Measurements from ENCODE around the gene RCE1.

RCE1 gene

DNA sequence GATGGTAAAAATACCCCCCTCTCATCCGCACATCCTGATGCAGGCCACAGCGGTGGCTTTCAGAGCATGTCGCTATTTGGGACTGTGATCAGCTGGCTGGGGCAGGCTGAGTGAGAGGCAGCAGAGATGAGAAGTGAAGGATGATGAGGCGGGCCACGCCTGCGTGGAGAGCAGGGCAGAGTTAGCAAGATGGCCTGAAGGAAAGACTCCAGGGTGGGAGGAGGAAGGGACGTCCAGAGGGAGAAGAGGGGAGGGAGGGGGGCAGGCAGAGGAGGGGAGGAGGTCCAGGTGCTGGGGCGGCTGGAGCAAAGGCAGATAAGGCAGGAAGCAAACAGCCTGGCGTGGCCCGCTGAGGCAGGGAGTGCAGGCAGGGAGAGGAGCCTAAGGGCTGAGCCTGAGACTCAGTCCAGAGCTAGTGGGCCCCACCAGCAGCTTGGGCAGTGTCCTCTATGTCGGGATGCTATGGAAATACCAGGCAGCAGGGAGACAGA is 42.8 kb downstream of the RCE1 start:
- no peak overlapping the region for H3K4me3 ChIP-seq (replicated peaks; ENCODE audit: insufficient read depth, low read length)
- TF ChIP-seq, protein P1, sequence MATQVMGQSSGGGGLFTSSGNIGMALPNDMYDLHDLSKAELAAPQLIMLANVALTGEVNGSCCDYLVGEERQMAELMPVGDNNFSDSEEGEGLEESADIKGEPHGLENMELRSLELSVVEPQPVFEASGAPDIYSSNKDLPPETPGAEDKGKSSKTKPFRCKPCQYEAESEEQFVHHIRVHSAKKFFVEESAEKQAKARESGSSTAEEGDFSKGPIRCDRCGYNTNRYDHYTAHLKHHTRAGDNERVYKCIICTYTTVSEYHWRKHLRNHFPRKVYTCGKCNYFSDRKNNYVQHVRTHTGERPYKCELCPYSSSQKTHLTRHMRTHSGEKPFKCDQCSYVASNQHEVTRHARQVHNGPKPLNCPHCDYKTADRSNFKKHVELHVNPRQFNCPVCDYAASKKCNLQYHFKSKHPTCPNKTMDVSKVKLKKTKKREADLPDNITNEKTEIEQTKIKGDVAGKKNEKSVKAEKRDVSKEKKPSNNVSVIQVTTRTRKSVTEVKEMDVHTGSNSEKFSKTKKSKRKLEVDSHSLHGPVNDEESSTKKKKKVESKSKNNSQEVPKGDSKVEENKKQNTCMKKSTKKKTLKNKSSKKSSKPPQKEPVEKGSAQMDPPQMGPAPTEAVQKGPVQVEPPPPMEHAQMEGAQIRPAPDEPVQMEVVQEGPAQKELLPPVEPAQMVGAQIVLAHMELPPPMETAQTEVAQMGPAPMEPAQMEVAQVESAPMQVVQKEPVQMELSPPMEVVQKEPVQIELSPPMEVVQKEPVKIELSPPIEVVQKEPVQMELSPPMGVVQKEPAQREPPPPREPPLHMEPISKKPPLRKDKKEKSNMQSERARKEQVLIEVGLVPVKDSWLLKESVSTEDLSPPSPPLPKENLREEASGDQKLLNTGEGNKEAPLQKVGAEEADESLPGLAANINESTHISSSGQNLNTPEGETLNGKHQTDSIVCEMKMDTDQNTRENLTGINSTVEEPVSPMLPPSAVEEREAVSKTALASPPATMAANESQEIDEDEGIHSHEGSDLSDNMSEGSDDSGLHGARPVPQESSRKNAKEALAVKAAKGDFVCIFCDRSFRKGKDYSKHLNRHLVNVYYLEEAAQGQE (IDR thresholded peaks at IDR 0.05; ENCODE audit: insufficient replicate concordance, low read depth), result no peak
- TF ChIP-seq, protein P2, sequence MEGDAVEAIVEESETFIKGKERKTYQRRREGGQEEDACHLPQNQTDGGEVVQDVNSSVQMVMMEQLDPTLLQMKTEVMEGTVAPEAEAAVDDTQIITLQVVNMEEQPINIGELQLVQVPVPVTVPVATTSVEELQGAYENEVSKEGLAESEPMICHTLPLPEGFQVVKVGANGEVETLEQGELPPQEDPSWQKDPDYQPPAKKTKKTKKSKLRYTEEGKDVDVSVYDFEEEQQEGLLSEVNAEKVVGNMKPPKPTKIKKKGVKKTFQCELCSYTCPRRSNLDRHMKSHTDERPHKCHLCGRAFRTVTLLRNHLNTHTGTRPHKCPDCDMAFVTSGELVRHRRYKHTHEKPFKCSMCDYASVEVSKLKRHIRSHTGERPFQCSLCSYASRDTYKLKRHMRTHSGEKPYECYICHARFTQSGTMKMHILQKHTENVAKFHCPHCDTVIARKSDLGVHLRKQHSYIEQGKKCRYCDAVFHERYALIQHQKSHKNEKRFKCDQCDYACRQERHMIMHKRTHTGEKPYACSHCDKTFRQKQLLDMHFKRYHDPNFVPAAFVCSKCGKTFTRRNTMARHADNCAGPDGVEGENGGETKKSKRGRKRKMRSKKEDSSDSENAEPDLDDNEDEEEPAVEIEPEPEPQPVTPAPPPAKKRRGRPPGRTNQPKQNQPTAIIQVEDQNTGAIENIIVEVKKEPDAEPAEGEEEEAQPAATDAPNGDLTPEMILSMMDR (IDR thresholded peaks at IDR 0.05; ENCODE audit: insufficient read depth, low read length), result no peak
- TF ChIP-seq SPI1 (IDR thresholded peaks at IDR 0.05; ENCODE audit: borderline replicate concordance, low read depth) (no peak), POLR2AphosphoS5 (IDR thresholded peaks at IDR 0.05; ENCODE audit: low read depth) (no peak), GABPA (IDR thresholded peaks at IDR 0.05; ENCODE audit: low read depth) (no peak)
- no peaks in the 10 kb centered on the region for H3K27me3 ChIP-seq (ENCODE audit: insufficient read depth, poor library complexity, severe bottlenecking)
- H3K27ac ChIP-seq (replicated peaks), result no peak overlapping the region
- DNase-seq (ENCODE audit: low read depth in 1 of 2, low spot score in 1 of 2), result no peak

DNA sequence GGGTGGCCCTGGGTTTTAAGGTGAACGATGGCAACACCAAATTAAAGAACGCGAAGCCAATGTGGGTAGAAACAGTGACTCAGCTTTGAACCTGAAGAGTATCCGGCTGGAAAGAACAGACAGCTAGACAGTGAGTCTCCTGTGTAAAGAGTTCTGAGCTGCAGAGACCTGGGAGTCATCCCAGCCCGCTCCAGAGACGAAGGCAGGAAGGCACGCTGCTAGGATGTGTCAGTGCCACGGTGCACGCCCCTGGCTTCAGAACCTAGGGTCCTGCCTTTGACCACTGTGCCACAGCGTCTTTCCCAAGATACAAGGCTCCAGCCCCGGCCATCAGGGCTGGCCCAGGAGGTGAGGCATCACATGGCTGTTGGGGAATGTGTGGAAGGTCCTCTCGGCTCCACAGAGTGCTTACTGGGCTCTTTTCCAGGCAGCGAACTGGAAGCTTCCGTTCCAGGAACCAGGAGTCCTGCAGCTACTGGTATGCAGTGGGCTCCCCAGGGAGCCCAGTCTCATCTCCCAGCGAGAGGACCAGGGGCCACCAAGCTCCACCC is 43.5 kb downstream of the RCE1 start:
- TF ChIP-seq, protein P2 (IDR thresholded peaks at IDR 0.05; ENCODE audit: insufficient read depth, low read length), result no peak
- TF ChIP-seq SPI1 (IDR thresholded peaks at IDR 0.05; ENCODE audit: borderline replicate concordance, low read depth), result no peak
- TF ChIP-seq, protein P1 (IDR thresholded peaks at IDR 0.05; ENCODE audit: insufficient replicate concordance, low read depth), result no peak
- no peak for TF ChIP-seq POLR2AphosphoS5 (IDR thresholded peaks at IDR 0.05; ENCODE audit: low read depth)
- no peak for TF ChIP-seq GABPA (IDR thresholded peaks at IDR 0.05; ENCODE audit: low read depth)
- no peak for DNase-seq (ENCODE audit: low read depth in 1 of 2, low spot score in 1 of 2)
- Histone ChIP-seq H3K4me3 (replicated peaks; ENCODE audit: insufficient read depth, low read length) (no peak overlapping the region), H3K27me3 (ENCODE audit: insufficient read depth, poor library complexity, severe bottlenecking) (no peaks in the 10 kb centered on the region), H3K27ac (replicated peaks) (no peak overlapping the region)

DNA sequence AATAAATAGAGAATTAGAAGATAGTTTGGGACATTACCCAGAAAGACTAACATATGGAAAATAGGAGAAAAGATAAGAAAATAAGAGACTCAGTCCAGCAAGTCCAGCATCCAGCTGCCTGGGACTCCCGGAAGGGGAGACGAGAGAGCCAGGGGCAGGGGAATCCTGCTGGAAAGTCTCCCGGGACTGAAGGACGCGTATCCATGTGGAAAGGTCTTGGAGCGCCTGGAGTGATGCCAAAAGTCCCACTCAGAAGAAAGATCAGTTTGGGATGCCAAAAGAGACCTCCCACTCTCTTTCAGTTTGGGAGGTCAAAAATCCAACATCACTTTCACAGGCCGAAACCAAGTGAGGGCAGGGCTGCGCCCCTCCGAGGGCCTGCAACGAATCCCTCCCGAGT is 44.3 kb downstream of the RCE1 start:
- no peak overlapping the region for H3K4me3 ChIP-seq (replicated peaks; ENCODE audit: insufficient read depth, low read length)
- no peak for DNase-seq (ENCODE audit: low read depth in 1 of 2, low spot score in 1 of 2)
- H3K27ac ChIP-seq (replicated peaks), result no peak overlapping the region
- TF ChIP-seq, protein P1 (IDR thresholded peaks at IDR 0.05; ENCODE audit: insufficient replicate concordance, low read depth), result no peak
- TF ChIP-seq, protein P2 (IDR thresholded peaks at IDR 0.05; ENCODE audit: insufficient read depth, low read length), result no peak
- TF ChIP-seq SPI1 (IDR thresholded peaks at IDR 0.05; ENCODE audit: borderline replicate concordance, low read depth) (no peak), POLR2AphosphoS5 (IDR thresholded peaks at IDR 0.05; ENCODE audit: low read depth) (no peak), GABPA (IDR thresholded peaks at IDR 0.05; ENCODE audit: low read depth) (no peak)
- no peaks in the 10 kb centered on the region for H3K27me3 ChIP-seq (ENCODE audit: insufficient read depth, poor library complexity, severe bottlenecking)

All from HL-60 (cell line).